OCI-LY3 (cell line): ENCODE measurements around the gene USP17L17.
"Not testable (repeated sequence)": the region's sequence is repeated elsewhere in the genome, so short reads cannot be mapped to it uniquely, and the experiment has no call there.

Experiments
- H2AFZ ChIP-seq: fragments of 200-600, 300-600 bp; shearing (Covaris generic); 2 replicates; pipeline ENCODE4 v1.6.0; 2014; ENCODE audit warnings: antibody characterized with exemption, low read depth, low read length
- H3K27ac ChIP-seq: fragments of 200-600, 300-600 bp; sonication (generic); 2 replicates; pipeline ENCODE4 v1.5.1; 2014; ENCODE audit warnings: mild to moderate bottlenecking, low read length, moderate library complexity, mixed read lengths
- H3K27me3 ChIP-seq: fragments of 200-600, 300-600 bp; sonication (generic); 2 replicates; pipeline ENCODE4 v1.6.1; 2014; ENCODE audit warnings: low read depth, low read length, mixed read lengths
- H3K36me3 ChIP-seq: fragments of 200-600, 300-600 bp; sonication (generic); replicated peaks from 2 replicates; pipeline ENCODE3; 2014; ENCODE audit warnings: low read depth, low read length, mixed read lengths
- H3K4me1 ChIP-seq: fragments of 300-600, 200-600 bp; sonication (generic); 2 replicates; pipeline ENCODE4 v1.6.1; 2014; ENCODE audit warnings: low read length, mixed read lengths
- H3K4me2 ChIP-seq: fragments of 200-600, 300-600 bp; sonication (generic); 2 replicates; pipeline ENCODE4 v1.6.1; 2014; ENCODE audit warnings: low read length, mixed read lengths
- H3K4me3 ChIP-seq: fragments of 300-600, 200-600 bp; sonication (generic); 2 replicates; pipeline ENCODE4 v1.5.1; 2014; ENCODE audit warnings: antibody characterized with exemption, mild to moderate bottlenecking, low read length, moderate library complexity
- H3K79me2 ChIP-seq: fragments of 300-600, 200-600 bp; shearing (Covaris generic); 2 replicates; pipeline ENCODE4 v1.6.1; 2014; ENCODE audit warnings: mild to moderate bottlenecking, low read length, mixed read lengths
- H3K9ac ChIP-seq: fragments of 300-600, 200-600 bp; shearing (Covaris generic); 2 replicates; pipeline ENCODE4 v1.6.0; 2014; ENCODE audit warnings: mild to moderate bottlenecking, low read length, moderate library complexity
- H3K9me3 ChIP-seq: fragments of 200-600, 300-600 bp; shearing (Covaris generic); 2 replicates; pipeline ENCODE4 v1.6.1; 2014; ENCODE audit warnings: low read length, mixed read lengths; ENCODE audit not compliant: insufficient read depth
- H4K20me1 ChIP-seq: fragments of 200-600, 300-600 bp; sonication (generic); 2 replicates; pipeline ENCODE4 v1.6.1; 2016; ENCODE audit warnings: low read length, mixed read lengths; ENCODE audit not compliant: insufficient read depth

Gene USP17L17

GRCh38 chr4:9247953-9248680, 4.4 kb downstream of the USP17L17 start, which contains the start of gene USP17L18:
Gene USP17L18 (plus strand): TSS chr4:9248630. CDS start chr4:9248630, 0 bp downstream.
- not testable (repeated sequence) for H3K4me1 ChIP-seq, H3K36me3 ChIP-seq, H4K20me1 ChIP-seq, H3K4me2 ChIP-seq, H3K9me3 ChIP-seq, H3K9ac ChIP-seq, H3K27me3 ChIP-seq, H3K4me3 ChIP-seq, H3K27ac ChIP-seq, H2AFZ ChIP-seq, H3K79me2 ChIP-seq

- H3K27me3 ChIP-seq, H3K79me2 ChIP-seq, H3K9ac ChIP-seq, H3K4me1 ChIP-seq, H3K9me3 ChIP-seq, H3K27ac ChIP-seq, H3K4me3 ChIP-seq, H3K4me2 ChIP-seq, H3K36me3 ChIP-seq, H2AFZ ChIP-seq, H4K20me1 ChIP-seq: not testable (repeated sequence)
Measured at GRCh38 chr4:9253078-9253477, 9.4 kb downstream of the USP17L17 start, which contains the start of gene USP17L19. Gene USP17L19 (plus strand): TSS chr4:9253378. CDS start chr4:9253378, 0 bp downstream.

- H3K27me3 ChIP-seq, H3K9ac ChIP-seq: not testable (repeated sequence)
Measured at GRCh38 chr4:9257824-9258223, 14.1 kb downstream of the USP17L17 start, which contains the start of gene USP17L20. Gene USP17L20 (plus strand): TSS chr4:9258124. CDS start chr4:9258124, 0 bp downstream.

GRCh38 chr4:9262572-9262971, 18.9 kb downstream of the USP17L17 start, which contains the start of gene USP17L21:
Gene USP17L21 (plus strand): TSS chr4:9262872. CDS start chr4:9262872, 0 bp downstream.
- H3K9me3 ChIP-seq, H3K4me2 ChIP-seq, H3K36me3 ChIP-seq, H3K79me2 ChIP-seq, H3K4me3 ChIP-seq, H3K27me3 ChIP-seq, H3K4me1 ChIP-seq, H4K20me1 ChIP-seq, H2AFZ ChIP-seq, H3K9ac ChIP-seq, H3K27ac ChIP-seq: not testable (repeated sequence)

More at GRCh38 chr4:9257824-9258223, 14.1 kb downstream of the USP17L17 start, which contains the start of gene USP17L20:
- H3K4me2 ChIP-seq, H3K27ac ChIP-seq, H3K36me3 ChIP-seq, H4K20me1 ChIP-seq, H2AFZ ChIP-seq, H3K79me2 ChIP-seq, H3K4me1 ChIP-seq, H3K9me3 ChIP-seq, H3K4me3 ChIP-seq: not testable (repeated sequence)

GRCh38 chr4:9267319-9267718, 23.6 kb downstream of the USP17L17 start, which contains the start of gene USP17L22:
Gene USP17L22 (plus strand): TSS chr4:9267619. CDS start chr4:9267619, 0 bp downstream.
- H3K27me3 ChIP-seq, H3K79me2 ChIP-seq, H3K4me1 ChIP-seq, H3K9me3 ChIP-seq, H3K36me3 ChIP-seq, H4K20me1 ChIP-seq, H3K27ac ChIP-seq, H3K4me2 ChIP-seq, H2AFZ ChIP-seq, H3K4me3 ChIP-seq, H3K9ac ChIP-seq: not testable (repeated sequence)

- H2AFZ ChIP-seq, H3K4me1 ChIP-seq, H3K27me3 ChIP-seq, H3K4me3 ChIP-seq, H4K20me1 ChIP-seq, H3K9me3 ChIP-seq, H3K36me3 ChIP-seq, H3K27ac ChIP-seq, H3K79me2 ChIP-seq, H3K9ac ChIP-seq, H3K4me2 ChIP-seq: not testable (repeated sequence)
Measured at GRCh38 chr4:9271719-9272118, 28.0 kb downstream of the USP17L17 start.
